ENCODE measurements around the gene KRT82. TPM values are rescaled to one million over a fixed set of nuclear protein-coding genes. Genes with fewer than 3 reads are reported as not detected.
A peak's percentile ranks its signal among the peaks of the same experiment; 100 is the strongest.
"Not testable (repeated sequence)": the region's sequence is repeated elsewhere in the genome, so short reads cannot be mapped to it uniquely, and the experiment has no call there.

The KRT82 gene
- total RNA-seq, 1 experiment from 2014 or later, result not detected

DNA sequence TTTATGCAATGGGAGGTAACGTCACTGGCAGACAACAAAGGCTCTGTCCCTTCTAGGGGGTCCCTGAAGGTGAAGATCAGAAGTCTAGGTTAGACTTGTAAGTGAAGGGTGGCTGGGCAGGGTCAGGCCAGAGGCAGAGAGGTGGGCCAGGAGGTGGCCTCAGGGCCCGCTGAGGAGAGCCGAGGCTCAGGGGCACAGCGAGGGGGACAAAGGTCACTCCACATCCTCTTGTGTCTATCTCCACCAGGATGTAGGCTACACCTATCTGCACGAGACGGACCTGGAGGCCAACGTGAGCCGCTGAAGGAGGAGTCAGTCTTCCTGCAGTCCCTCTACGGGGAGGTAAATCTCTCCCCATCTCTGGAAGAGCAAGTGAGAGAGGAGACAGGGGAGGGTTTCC is 59.1 kb downstream of the KRT82 start:
- DNase-seq, result no peak

DNA sequence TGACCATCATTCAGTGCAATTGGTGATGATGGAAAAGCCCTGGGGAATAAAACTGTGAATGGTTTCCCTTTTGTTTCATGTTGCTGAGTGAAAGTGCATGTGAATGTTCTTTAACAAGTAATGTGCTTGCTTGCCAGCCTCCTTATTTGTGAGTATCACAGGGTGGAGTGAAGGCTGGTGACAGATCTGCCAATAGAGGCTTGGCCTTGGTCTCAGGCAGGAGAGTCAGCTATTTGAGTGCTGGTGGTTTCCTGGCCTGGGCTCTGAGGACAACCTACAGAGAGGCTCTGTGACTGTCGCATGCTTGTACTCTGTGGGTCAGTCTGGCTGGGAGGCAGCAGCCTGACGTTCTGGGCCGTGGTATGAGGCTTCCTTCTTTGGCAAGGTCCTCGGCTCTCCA is 59.5 kb downstream of the KRT82 start:
- H3K9me3 Mint-ChIP-seq (ENCODE audit: unreplicated experiment), result no peaks in the 10 kb centered on the region
- TF ChIP-seq, protein P1, sequence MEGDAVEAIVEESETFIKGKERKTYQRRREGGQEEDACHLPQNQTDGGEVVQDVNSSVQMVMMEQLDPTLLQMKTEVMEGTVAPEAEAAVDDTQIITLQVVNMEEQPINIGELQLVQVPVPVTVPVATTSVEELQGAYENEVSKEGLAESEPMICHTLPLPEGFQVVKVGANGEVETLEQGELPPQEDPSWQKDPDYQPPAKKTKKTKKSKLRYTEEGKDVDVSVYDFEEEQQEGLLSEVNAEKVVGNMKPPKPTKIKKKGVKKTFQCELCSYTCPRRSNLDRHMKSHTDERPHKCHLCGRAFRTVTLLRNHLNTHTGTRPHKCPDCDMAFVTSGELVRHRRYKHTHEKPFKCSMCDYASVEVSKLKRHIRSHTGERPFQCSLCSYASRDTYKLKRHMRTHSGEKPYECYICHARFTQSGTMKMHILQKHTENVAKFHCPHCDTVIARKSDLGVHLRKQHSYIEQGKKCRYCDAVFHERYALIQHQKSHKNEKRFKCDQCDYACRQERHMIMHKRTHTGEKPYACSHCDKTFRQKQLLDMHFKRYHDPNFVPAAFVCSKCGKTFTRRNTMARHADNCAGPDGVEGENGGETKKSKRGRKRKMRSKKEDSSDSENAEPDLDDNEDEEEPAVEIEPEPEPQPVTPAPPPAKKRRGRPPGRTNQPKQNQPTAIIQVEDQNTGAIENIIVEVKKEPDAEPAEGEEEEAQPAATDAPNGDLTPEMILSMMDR (IDR thresholded peaks at IDR 0.05; ENCODE audit: insufficient read depth in 1 of 2, low read depth in 1 of 2, low read length in 1 of 2, severe bottlenecking in 1 of 2, unreplicated experiment in 1 of 2), result no peak
- Histone ChIP-seq H3K9me3 (0 out of 2 replicates have a peak, but pooled peaks cover 6% of the 10 kb centered on the region), H3K27me3 (replicated peaks; ENCODE audit: control insufficient read depth, insufficient read depth, low read length) (no peaks in the 10 kb centered on the region), H3K4me1 (peaks cover 34% of the 10 kb centered on the region), H3K36me3 (ENCODE audit: control insufficient read depth, insufficient read depth, low read length) (no peaks in the 10 kb centered on the region), H3K4me3 (ENCODE audit: low read depth, low read length) (no peak overlapping the region)
- no peaks in the 10 kb centered on the region for H3K27me3 Mint-ChIP-seq (ENCODE audit: insufficient read depth, unreplicated experiment)
- no TSS peak for BruUV-seq (replicated peaks)
- no peak overlapping the region for H3K27ac Mint-ChIP-seq (ENCODE audit: unreplicated experiment)
- no peak overlapping the region for H3K4me3 Mint-ChIP-seq (ENCODE audit: unreplicated experiment)
- POLR2A ChIA-PET, result no interaction called here
- peaks cover 16% of the 10 kb centered on the region for H3K4me1 Mint-ChIP-seq (ENCODE audit: low read depth, unreplicated experiment)
- CTCF ChIA-PET, result no interaction called here
- DNase-seq, result no peak
- no peaks in the 10 kb centered on the region for H3K36me3 Mint-ChIP-seq (ENCODE audit: insufficient read depth, unreplicated experiment)
- intact Hi-C loops (cut with micrococcal nuclease; ENCODE audit: unreplicated experiment), result no loop called here

More for the DNA sequence above, 59.1 kb downstream of the KRT82 start:
- Histone ChIP-seq H3K36me3 (ENCODE audit: control insufficient read depth, insufficient read depth, low read length) (no peaks in the 10 kb centered on the region), H3K9me3 (0 out of 2 replicates have a peak, but pooled peaks cover 6% of the 10 kb centered on the region), H3K4me3 (ENCODE audit: low read depth, low read length) (no peak overlapping the region), H3K27me3 (replicated peaks; ENCODE audit: control insufficient read depth, insufficient read depth, low read length) (no peaks in the 10 kb centered on the region), H3K4me1 (peaks cover 34% of the 10 kb centered on the region)
- H3K4me1 Mint-ChIP-seq (ENCODE audit: low read depth, unreplicated experiment), result peaks cover 16% of the 10 kb centered on the region
- H3K27me3 Mint-ChIP-seq (ENCODE audit: insufficient read depth, unreplicated experiment), result no peaks in the 10 kb centered on the region
- TF ChIP-seq, protein P1 (IDR thresholded peaks at IDR 0.05; ENCODE audit: insufficient read depth in 1 of 2, low read depth in 1 of 2, low read length in 1 of 2, severe bottlenecking in 1 of 2, unreplicated experiment in 1 of 2), result no peak
- H3K36me3 Mint-ChIP-seq (ENCODE audit: insufficient read depth, unreplicated experiment), result no peaks in the 10 kb centered on the region
- H3K9me3 Mint-ChIP-seq (ENCODE audit: unreplicated experiment), result no peaks in the 10 kb centered on the region
- H3K27ac Mint-ChIP-seq (ENCODE audit: unreplicated experiment), result no peak overlapping the region
- no peak overlapping the region for H3K4me3 Mint-ChIP-seq (ENCODE audit: unreplicated experiment)
- BruUV-seq (replicated peaks), result no TSS peak
- intact Hi-C loops (cut with micrococcal nuclease; ENCODE audit: unreplicated experiment), result no loop called here
- ChIA-PET POLR2A (no interaction called here), CTCF (no interaction called here)

DNA sequence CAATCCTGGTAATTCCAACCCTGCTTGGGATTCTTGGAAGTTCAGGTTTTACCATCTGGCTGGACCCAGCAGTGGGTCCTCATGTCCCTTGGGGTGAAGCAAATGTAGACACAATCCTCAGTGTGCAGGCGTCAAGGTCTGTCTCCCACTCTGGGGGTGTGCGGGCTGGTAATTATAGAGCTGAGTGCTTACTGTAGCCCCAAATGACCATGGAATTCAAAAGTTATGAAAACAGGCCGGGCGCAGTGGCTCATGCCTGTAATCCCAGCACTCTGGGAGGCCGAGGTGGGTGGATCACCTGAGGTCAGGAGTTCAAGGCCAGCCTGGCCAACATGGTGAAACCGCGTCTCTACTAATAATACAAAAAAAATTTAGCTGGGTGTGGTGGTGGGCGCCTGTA is 61.1 kb downstream of the KRT82 start:
- peaks cover 34% of the 10 kb centered on the region for H3K4me1 ChIP-seq
- H3K27me3 Mint-ChIP-seq (ENCODE audit: insufficient read depth, unreplicated experiment); H3K4me3 ChIP-seq (ENCODE audit: low read depth, low read length); POLR2A ChIA-PET; H3K36me3 Mint-ChIP-seq (ENCODE audit: insufficient read depth, unreplicated experiment); H3K4me3 Mint-ChIP-seq (ENCODE audit: unreplicated experiment); intact Hi-C loops (cut with micrococcal nuclease; ENCODE audit: unreplicated experiment); H3K36me3 ChIP-seq (ENCODE audit: control insufficient read depth, insufficient read depth, low read length); DNase-seq; H3K9me3 Mint-ChIP-seq (ENCODE audit: unreplicated experiment); BruUV-seq (replicated peaks); H3K9me3 ChIP-seq; H3K27me3 ChIP-seq (replicated peaks; ENCODE audit: control insufficient read depth, insufficient read depth, low read length): not testable (repeated sequence)
- peaks cover 16% of the 10 kb centered on the region for H3K4me1 Mint-ChIP-seq (ENCODE audit: low read depth, unreplicated experiment)
- H3K27ac Mint-ChIP-seq (ENCODE audit: unreplicated experiment), result peak overlapping the region; percentile 47
- CTCF ChIA-PET, result interaction anchor here (1.1 kb wide), 1 partner anchor 24 kb away, joined by 3 read pairs; no protein-coding TSS in a partner anchor

DNA sequence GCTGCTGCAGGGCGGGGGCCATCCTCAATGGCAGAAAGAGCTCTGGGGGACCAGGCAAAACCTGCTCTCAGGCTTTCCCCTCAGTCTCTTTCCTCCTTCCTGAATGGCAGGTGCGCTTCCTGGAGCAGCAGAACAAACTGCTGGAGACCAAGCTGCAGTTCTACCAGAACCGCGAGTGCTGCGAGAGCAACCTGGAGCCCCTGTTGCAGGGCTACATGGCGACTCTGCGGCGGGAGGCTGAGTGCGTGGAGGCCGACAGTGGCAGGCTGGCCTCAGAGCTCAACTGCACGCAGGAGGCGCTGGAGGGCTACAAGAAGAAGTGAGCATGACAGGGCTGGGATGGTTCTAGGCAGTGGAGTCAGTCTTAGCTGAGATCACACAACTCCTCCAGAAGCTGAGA is 62.0 kb downstream of the KRT82 start:
- H3K4me3 Mint-ChIP-seq (ENCODE audit: unreplicated experiment), result peak overlapping the region; percentile 9
- Histone ChIP-seq H3K9me3 (0 out of 2 replicates have a peak, but pooled peaks cover 6% of the 10 kb centered on the region), H3K4me1 (peaks cover 34% of the 10 kb centered on the region), H3K27me3 (replicated peaks; ENCODE audit: control insufficient read depth, insufficient read depth, low read length) (no peaks in the 10 kb centered on the region), H3K36me3 (ENCODE audit: control insufficient read depth, insufficient read depth, low read length) (no peaks in the 10 kb centered on the region), H3K4me3 (ENCODE audit: low read depth, low read length) (no peak overlapping the region)
- H3K9me3 Mint-ChIP-seq (ENCODE audit: unreplicated experiment), result no peaks in the 10 kb centered on the region
- no TSS peak for BruUV-seq (replicated peaks)
- ChIA-PET POLR2A (no interaction called here), CTCF (interaction anchor here (0.5 kb wide), 1 partner anchor 50 kb away, joined by 3 read pairs; no protein-coding TSS in a partner anchor)
- H3K27me3 Mint-ChIP-seq (ENCODE audit: insufficient read depth, unreplicated experiment), result no peaks in the 10 kb centered on the region
- intact Hi-C loops (cut with micrococcal nuclease; ENCODE audit: unreplicated experiment), result no loop called here
- peak overlapping the region; percentile 47 for H3K27ac Mint-ChIP-seq (ENCODE audit: unreplicated experiment)
- H3K36me3 Mint-ChIP-seq (ENCODE audit: insufficient read depth, unreplicated experiment), result no peaks in the 10 kb centered on the region
- TF ChIP-seq, protein P1 (IDR thresholded peaks at IDR 0.05; ENCODE audit: insufficient read depth in 1 of 2, low read depth in 1 of 2, low read length in 1 of 2, severe bottlenecking in 1 of 2, unreplicated experiment in 1 of 2), result no peak
- peaks cover 16% of the 10 kb centered on the region for H3K4me1 Mint-ChIP-seq (ENCODE audit: low read depth, unreplicated experiment)
- DNase-seq, result no peak
